Upper lobe of right lung (tissue), 1 donor: ENCODE data around the gene ITSN1. TPM values are rescaled to one million over a fixed set of nuclear protein-coding genes. Genes with fewer than 3 reads are reported as not detected.

ENCODE experiments used
- ATAC-seq: fragments of 200-7000 bp; cut with Tn5 transposase; one replicate; pipeline ENCODE4 v1.9.1; 2020; ENCODE audit warnings: mild to moderate bottlenecking, moderate library complexity
- DNase-seq: peaks from one replicate; pipeline ENCODE4 v3.0.0-alpha.2; 2020
- H3K27ac ChIP-seq: fragments of 200-600 bp; one replicate; pipeline ENCODE4 v1.8.0; 2022
- H3K27me3 ChIP-seq: fragments of 200-600 bp; one replicate; pipeline ENCODE4 v1.8.0; 2022; ENCODE audit warnings: mild to moderate bottlenecking
- H3K36me3 ChIP-seq: fragments of 200-600 bp; one replicate; pipeline ENCODE4 v1.8.0; 2022
- H3K4me1 ChIP-seq: fragments of 200-600 bp; one replicate; pipeline ENCODE4 v1.8.0; 2022
- H3K4me3 ChIP-seq: fragments of 200-600 bp; one replicate; pipeline ENCODE4 v1.8.0; 2022; ENCODE audit warnings: mild to moderate bottlenecking
- H3K9me3 ChIP-seq: fragments of 200-600 bp; one replicate; pipeline ENCODE4 v1.8.0; 2022
- intact Hi-C: fragments of 100-400 bp; cut with DNase I; formaldehyde crosslinking; loops from one replicate; pipeline ENCODE4 v1.11.0; 2022
- total RNA-seq: library from RNA; stranded (reverse); fragmentation: NEBNext Ultra II Directional; extraction: Animal tissue kit (Norgen Biotek cat#: 25700); gene quantifications from one replicate; pipeline ENCODE4 v1.2.1, GENCODE V29; 2021
- TF ChIP-seq, protein P1 (sequence below): fragments of 200-600 bp; IDR thresholded peaks from one replicate; pipeline ENCODE4 v1.8.0; 2022; ENCODE audit warnings: antibody characterized with exemption
- donor health status: DM: no; HTN: yes; CAD: no; lungs with severe emphysema.

Gene ITSN1
- total RNA-seq, 1 donor from 2014 or later = 32.0 TPM

DNA sequence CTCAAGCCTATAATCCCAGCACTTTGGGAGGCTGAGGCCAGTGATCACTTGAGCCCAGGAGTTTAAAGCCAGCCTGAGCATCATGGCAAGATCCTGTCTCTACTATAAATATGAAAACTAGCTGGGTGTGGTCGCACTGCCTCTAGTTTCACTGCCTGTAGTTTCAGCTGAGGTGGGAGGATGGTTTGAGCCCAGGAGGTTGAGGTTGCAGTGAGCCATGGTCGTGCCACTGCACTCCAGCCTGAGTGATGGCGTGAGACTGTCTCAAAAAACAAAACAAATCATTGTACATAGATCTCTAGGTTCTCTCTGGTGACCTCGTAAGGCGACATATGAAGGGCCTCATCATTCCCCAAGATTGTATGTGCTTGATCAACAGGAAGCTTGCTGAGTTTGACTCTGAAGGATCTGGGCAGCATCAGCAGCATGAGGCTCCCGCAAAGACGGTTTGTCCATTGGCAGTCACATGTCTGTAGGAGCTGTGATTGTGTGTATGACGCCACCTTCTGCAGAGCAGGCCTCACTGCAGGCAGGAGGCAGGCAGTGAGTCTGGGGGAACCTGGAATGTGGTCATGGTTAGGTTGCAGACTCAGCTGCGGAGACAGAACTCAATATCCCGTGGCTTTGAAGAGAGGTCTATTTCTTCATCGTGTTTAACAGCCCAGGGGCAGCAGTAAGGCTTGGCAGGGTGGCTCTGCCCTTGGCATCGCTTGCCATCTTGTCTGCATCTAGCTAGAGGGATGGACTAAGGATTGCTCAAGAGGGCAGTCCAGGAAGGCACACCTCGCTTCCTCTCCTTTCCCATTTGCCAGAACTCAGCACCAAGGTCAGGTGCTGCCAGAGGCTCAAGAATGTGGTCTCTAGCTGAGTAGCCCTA lies 259.3 kb downstream of the ITSN1 start:
- Histone ChIP-seq H3K4me3 (no peak overlapping the region), H3K36me3 (peaks cover 72% of the 10 kb centered on the region), H3K27ac (no peak overlapping the region), H3K9me3 (no peaks in the 10 kb centered on the region), H3K27me3 (no peaks in the 10 kb centered on the region), H3K4me1 (no peaks in the 10 kb centered on the region)
- peak; percentile 83 for ATAC-seq
- intact Hi-C loops = no loop called here
- DNase-seq = no peak
- TF ChIP-seq, protein P1, sequence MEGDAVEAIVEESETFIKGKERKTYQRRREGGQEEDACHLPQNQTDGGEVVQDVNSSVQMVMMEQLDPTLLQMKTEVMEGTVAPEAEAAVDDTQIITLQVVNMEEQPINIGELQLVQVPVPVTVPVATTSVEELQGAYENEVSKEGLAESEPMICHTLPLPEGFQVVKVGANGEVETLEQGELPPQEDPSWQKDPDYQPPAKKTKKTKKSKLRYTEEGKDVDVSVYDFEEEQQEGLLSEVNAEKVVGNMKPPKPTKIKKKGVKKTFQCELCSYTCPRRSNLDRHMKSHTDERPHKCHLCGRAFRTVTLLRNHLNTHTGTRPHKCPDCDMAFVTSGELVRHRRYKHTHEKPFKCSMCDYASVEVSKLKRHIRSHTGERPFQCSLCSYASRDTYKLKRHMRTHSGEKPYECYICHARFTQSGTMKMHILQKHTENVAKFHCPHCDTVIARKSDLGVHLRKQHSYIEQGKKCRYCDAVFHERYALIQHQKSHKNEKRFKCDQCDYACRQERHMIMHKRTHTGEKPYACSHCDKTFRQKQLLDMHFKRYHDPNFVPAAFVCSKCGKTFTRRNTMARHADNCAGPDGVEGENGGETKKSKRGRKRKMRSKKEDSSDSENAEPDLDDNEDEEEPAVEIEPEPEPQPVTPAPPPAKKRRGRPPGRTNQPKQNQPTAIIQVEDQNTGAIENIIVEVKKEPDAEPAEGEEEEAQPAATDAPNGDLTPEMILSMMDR = peak; percentile 39

DNA sequence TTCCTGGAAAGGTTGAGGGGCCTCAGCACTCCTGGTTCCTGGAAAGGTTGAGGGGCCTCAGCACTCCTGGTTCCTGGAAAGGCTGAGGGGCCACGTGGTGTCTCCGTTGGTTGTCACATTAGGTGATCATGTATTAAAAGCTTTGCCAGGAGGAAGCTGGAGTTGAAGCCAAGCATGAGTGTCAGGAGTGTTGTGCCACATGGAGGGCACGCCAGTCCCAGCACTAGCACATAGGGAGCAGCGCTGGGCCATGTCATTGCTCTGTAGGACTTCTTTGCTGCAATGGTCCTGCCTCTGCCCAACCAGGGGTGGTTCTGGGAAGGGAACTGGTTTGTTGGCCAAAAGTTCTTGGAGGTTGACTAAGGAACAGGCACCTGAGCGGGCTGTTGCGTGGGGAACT lies 260.0 kb downstream of the ITSN1 start:
- H3K27ac ChIP-seq = no peak overlapping the region
- no peaks in the 10 kb centered on the region for H3K9me3 ChIP-seq
- intact Hi-C loops = no loop called here
- peaks cover 79% of the 10 kb centered on the region for H3K36me3 ChIP-seq
- ATAC-seq (no peak), DNase-seq (no peak)
- H3K4me3 ChIP-seq = no peak overlapping the region
- no peaks in the 10 kb centered on the region for H3K4me1 ChIP-seq
- no peaks in the 10 kb centered on the region for H3K27me3 ChIP-seq
- TF ChIP-seq, protein P1 = no peak

DNA sequence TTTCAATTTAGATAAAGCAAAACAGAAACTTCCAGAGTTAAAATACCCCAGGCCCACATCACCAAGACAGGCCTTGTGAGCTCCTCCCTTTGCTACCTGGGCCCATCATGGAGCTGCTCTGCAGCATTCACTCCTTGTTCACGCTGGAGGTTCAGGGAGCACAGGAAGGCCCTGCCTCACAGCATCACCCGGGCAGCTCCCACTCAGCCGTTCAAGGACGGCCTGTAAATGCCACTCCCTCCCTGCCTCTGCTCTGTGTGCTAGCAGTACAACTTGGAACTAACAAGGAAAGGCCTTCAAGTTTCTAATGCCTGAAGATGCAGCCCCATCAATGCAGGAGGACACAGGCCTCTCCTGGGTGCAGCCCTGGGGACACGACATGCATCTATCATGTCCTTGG lies 261.7 kb downstream of the ITSN1 start:
- intact Hi-C loops = no loop called here
- Histone ChIP-seq H3K4me3 (no peak overlapping the region), H3K36me3 (peaks cover 95% of the 10 kb centered on the region), H3K9me3 (no peaks in the 10 kb centered on the region), H3K27ac (no peak overlapping the region), H3K27me3 (no peaks in the 10 kb centered on the region), H3K4me1 (no peaks in the 10 kb centered on the region)
- ATAC-seq (no peak), DNase-seq (no peak)
- TF ChIP-seq, protein P1 = no peak

DNA sequence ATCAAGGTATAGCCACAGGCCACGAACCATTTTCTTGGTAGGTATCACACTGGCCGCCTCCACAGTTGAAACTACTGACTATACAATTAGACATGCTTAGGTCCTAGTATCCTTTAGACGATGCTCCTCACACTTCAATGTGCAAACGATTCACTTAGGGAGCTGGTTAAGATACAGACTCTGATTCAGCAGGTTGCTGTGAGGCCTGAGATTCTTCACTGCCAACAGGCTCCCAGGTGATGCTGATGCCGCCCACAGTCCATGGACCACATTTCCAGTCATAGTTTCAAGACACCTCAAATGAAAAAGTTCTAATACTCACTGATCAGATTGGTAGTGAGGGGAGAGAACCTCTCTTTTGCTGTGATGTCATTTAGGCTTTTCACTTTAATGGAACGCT lies 266.5 kb downstream of the ITSN1 start:
- no peak for ATAC-seq
- TF ChIP-seq, protein P1 = no peak
- intact Hi-C loops = no loop called here
- no peak for DNase-seq
- no peaks in the 10 kb centered on the region for H3K9me3 ChIP-seq
- H3K4me1 ChIP-seq = no peaks in the 10 kb centered on the region
- H3K4me3 ChIP-seq = no peak overlapping the region
- H3K27me3 ChIP-seq = no peaks in the 10 kb centered on the region
- peaks cover 98% of the 10 kb centered on the region for H3K36me3 ChIP-seq
- H3K27ac ChIP-seq = no peak overlapping the region

DNA sequence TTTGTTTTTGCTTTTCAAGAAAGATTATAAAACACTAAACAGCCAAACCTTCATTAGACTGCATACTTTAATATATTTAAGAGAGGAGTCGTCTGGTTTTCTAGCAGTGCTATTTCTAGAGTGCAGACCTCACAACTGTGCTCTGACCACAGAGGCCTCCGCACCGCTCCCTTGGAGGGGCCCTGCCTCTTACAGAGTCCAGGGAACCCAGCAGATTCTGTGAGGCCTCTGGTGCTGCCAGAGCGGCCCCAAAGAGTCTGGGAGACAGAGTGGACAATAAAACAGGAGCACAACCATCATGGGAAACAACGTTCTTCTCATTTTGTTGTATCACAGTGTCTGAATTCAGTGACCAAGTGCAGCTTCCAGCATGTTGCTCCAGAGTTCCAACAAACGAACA lies 267.5 kb downstream of the ITSN1 start:
- intact Hi-C loops = no loop called here
- H3K27me3 ChIP-seq = no peaks in the 10 kb centered on the region
- TF ChIP-seq, protein P1 = no peak
- peaks cover 88% of the 10 kb centered on the region for H3K36me3 ChIP-seq
- no peak overlapping the region for H3K4me3 ChIP-seq
- H3K27ac ChIP-seq = no peak overlapping the region
- no peaks in the 10 kb centered on the region for H3K9me3 ChIP-seq
- H3K4me1 ChIP-seq = peaks cover 9% of the 10 kb centered on the region
- ATAC-seq (no peak), DNase-seq (no peak)
